Measurements from ENCODE around the gene CUTC. TPM values are rescaled to one million over a fixed set of nuclear protein-coding genes. Genes with fewer than 3 reads are reported as not detected.
A peak's percentile ranks its signal among the peaks of the same experiment; 100 is the strongest.

CUTC gene, protein sequence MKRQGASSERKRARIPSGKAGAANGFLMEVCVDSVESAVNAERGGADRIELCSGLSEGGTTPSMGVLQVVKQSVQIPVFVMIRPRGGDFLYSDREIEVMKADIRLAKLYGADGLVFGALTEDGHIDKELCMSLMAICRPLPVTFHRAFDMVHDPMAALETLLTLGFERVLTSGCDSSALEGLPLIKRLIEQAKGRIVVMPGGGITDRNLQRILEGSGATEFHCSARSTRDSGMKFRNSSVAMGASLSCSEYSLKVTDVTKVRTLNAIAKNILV
- 10 to 100 TPM; 13.8 to 16.7 TPM for total RNA-seq

DNA sequence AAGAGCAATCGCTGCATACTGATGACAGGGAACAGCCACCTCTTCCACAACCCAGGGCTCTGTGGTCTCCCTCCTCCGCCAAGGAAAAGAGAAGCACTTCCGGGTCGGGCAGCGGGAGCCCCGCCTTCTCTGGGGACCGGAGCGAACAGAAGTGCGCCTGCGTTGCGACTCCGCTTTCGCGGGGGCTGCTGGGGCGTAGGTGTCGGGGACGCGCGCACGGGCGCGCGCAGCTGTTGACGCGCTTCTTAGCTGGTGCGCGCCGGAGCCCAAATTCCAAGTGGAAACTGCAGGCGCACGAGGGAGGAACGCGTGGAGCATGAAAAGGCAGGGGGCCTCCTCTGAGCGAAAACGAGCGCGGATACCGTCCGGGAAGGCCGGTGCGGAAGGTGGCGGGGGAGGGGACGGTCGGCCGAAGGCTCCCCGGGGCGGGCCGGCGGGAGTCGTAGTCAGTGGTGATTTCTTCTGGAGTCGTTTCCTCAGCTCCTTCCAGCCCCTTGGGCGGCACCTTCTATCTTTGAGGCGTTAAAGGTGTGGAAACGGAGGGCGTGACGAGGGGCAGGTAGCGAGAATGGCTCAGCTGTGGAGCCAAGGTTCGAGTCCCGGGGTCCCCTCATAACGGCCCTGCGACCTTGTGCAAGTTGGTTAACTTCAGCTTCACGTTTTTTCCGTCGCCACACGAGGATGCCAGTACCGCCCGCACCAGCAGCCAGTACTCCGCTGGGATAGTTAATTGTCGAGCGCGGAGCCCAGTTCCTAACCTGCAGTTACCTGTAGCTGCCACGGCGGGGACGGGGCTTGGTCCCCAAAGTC is at the start of gene CUTC, which contains the start of gene COX15:
CUTC (plus strand) TSS at position 202 of the 810 bp plus-strand sequence; CDS start at position 317, 115 bp downstream.
COX15 (minus strand) TSS at position 95 of the 810 bp plus-strand sequence; CDS start at position 17, 78 bp downstream.
- TF ChIP-seq, protein P1, sequence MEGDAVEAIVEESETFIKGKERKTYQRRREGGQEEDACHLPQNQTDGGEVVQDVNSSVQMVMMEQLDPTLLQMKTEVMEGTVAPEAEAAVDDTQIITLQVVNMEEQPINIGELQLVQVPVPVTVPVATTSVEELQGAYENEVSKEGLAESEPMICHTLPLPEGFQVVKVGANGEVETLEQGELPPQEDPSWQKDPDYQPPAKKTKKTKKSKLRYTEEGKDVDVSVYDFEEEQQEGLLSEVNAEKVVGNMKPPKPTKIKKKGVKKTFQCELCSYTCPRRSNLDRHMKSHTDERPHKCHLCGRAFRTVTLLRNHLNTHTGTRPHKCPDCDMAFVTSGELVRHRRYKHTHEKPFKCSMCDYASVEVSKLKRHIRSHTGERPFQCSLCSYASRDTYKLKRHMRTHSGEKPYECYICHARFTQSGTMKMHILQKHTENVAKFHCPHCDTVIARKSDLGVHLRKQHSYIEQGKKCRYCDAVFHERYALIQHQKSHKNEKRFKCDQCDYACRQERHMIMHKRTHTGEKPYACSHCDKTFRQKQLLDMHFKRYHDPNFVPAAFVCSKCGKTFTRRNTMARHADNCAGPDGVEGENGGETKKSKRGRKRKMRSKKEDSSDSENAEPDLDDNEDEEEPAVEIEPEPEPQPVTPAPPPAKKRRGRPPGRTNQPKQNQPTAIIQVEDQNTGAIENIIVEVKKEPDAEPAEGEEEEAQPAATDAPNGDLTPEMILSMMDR (IDR thresholded peaks at IDR 0.05), result peak; percentile 45
- DNase-seq (ENCODE audit: low spot score) (peak; percentile 84), ATAC-seq (ENCODE audit: insufficient number of reproducible peaks, low FRiP score, low read depth) (peak; percentile 97)
- Histone ChIP-seq H3K27ac (peak within 1 kb of the TSS; percentile 89 to 90), H3K9me3 (no peaks in the 10 kb centered on the region), H3K36me3 (no peaks in the 10 kb centered on the region), H3K4me1 (ENCODE audit: control insufficient read depth in 1 of 2, low read depth in 2 of 2) (peaks cover 22 to 25% of the 10 kb centered on the region in 2 donors), H3K4me3 (peak within 1 kb of the TSS; percentile 98), H3K27me3 (replicated peaks; ENCODE audit: insufficient read depth) (no peaks in the 10 kb centered on the region)

DNA sequence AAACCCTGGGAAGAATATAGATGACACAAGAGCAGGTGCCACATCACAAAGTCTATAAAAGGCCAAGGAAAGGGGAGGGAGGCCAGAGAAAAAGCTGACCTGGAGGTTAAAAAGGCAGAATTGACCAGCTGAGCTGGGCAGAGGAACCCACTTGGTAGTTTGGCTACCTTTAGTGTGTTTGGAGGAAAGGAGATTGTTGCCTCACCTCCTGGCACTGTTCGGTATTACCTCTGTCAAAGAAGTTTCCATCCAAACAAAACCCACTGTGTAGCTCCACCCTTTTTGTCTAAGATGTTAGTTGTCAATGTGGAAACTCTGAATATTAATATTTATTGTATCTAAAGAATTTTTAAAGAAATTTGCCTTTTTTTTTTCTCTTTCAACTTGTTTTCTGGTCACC is 49.3 kb upstream of the CUTC start:
- Histone ChIP-seq H3K36me3 (peaks cover 14% of the 10 kb centered on the region), H3K4me3 (no peak overlapping the region), H3K4me1 (ENCODE audit: control insufficient read depth in 1 of 2, low read depth in 2 of 2) (no peaks in the 10 kb centered on the region), H3K27ac (no peak overlapping the region), H3K27me3 (replicated peaks; ENCODE audit: insufficient read depth) (no peaks in the 10 kb centered on the region), H3K9me3 (no peaks in the 10 kb centered on the region)
- DNase-seq (ENCODE audit: low spot score), result no peak
- TF ChIP-seq, protein P1 (IDR thresholded peaks at IDR 0.05), result no peak
- no peak for ATAC-seq (ENCODE audit: insufficient number of reproducible peaks, low FRiP score, low read depth)

DNA sequence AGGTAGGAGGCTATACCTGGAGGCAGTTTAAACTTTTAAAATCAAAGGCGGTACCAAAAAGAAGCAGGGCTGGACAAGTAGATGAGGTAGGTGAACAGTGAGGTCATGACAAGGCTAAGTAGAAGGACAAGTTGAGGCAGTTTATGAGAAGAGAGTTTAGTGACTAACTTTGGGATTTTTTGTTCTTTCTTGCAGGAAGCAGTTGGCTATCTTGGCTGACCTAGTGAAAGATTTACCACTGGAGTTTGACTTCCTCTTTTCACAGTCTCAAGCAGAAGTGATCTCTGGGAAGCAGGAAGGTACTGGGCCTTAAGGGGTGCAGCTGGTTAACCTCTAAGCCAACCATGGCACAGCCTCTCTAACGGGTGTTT is 46.5 kb upstream of the CUTC start:
- Histone ChIP-seq H3K4me1 (ENCODE audit: control insufficient read depth in 1 of 2, low read depth in 2 of 2) (no peaks in the 10 kb centered on the region), H3K27ac (no peak overlapping the region), H3K27me3 (replicated peaks; ENCODE audit: insufficient read depth) (no peaks in the 10 kb centered on the region), H3K9me3 (no peaks in the 10 kb centered on the region), H3K4me3 (no peak overlapping the region), H3K36me3 (peaks cover 2% of the 10 kb centered on the region)
- ATAC-seq (ENCODE audit: insufficient number of reproducible peaks, low FRiP score, low read depth), result no peak
- TF ChIP-seq, protein P1 (IDR thresholded peaks at IDR 0.05), result no peak
- DNase-seq (ENCODE audit: low spot score), result no peak

DNA sequence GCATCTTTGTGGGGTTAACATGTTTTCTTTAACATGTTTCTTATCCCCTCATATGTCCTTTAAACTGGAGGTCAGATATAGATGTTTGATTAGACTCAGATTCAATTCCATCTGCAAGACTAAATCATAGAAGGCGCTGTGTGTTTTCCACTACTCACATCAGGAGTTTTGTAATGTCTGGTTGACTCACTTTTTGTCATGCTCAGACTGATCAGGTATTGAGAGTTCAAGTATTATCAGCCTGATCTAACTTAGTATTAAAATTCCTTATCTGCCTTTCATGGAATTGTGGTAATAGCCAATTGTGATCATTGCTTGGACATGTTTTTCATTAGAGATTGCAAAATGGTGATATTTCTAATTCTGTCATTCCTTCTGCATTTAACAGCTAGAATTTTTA is 42.6 kb upstream of the CUTC start:
- peaks cover 15% of the 10 kb centered on the region for H3K36me3 ChIP-seq
- H3K27ac ChIP-seq, result no peak overlapping the region
- H3K4me3 ChIP-seq, result no peak overlapping the region
- H3K27me3 ChIP-seq (replicated peaks; ENCODE audit: insufficient read depth), result no peaks in the 10 kb centered on the region
- H3K9me3 ChIP-seq, result no peaks in the 10 kb centered on the region
- no peaks in the 10 kb centered on the region for H3K4me1 ChIP-seq (ENCODE audit: control insufficient read depth in 1 of 2, low read depth in 2 of 2)
- DNase-seq (ENCODE audit: low spot score) (no peak), ATAC-seq (ENCODE audit: insufficient number of reproducible peaks, low FRiP score, low read depth) (no peak)
- TF ChIP-seq, protein P1 (IDR thresholded peaks at IDR 0.05), result no peak

DNA sequence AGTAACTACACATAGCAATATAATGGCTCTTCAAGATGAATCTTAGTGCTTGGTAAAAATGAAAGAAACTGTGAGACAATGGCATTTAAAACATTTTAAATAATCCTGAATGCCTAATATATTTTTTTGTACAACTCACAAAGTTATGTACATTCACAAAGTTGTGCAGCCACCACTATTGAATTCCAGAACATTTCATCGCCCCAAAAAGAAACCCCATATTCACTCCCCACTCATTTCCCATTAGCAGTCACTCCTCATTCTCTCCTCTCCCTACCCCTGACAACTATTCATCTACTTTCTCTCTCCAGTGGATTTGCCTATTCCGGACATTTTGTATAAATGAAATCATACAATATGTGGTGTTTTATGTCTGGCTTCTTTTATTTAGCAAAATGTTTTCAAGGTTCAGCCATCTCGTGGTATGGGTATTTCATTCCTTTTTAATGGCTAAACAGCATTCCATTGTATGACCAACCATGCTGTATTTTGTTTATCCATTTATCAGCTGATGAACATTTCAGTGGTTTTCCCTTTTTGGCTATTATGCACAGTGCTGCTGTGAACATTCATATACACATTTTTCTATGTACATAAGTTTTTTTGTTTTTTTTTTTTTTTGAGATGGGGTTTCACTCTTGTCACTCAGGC is 38.0 kb upstream of the CUTC start:
- TF ChIP-seq, protein P1 (IDR thresholded peaks at IDR 0.05), result no peak
- H3K36me3 ChIP-seq, result peaks cover 31% of the 10 kb centered on the region
- no peaks in the 10 kb centered on the region for H3K4me1 ChIP-seq (ENCODE audit: control insufficient read depth in 1 of 2, low read depth in 2 of 2)
- no peak overlapping the region for H3K27ac ChIP-seq
- H3K4me3 ChIP-seq, result no peak overlapping the region
- no peaks in the 10 kb centered on the region for H3K27me3 ChIP-seq (replicated peaks; ENCODE audit: insufficient read depth)
- no peak for DNase-seq (ENCODE audit: low spot score)
- H3K9me3 ChIP-seq, result no peaks in the 10 kb centered on the region
- ATAC-seq (ENCODE audit: insufficient number of reproducible peaks, low FRiP score, low read depth), result no peak

All from thoracic aorta (tissue), 2 donors.